Thymus (tissue), 11 donors: Measurements from ENCODE around the gene LIPM. TPM values are rescaled to one million over a fixed set of nuclear protein-coding genes. Genes with fewer than 3 reads are reported as not detected.

Source experiments
- DNase-seq, 9 donors: peaks; one replicate each; pipeline ENCODE4 v3.0.0-alpha.2; 2013; ENCODE audit warnings: low spot score in 9 of 9, low read depth in 6 of 9, missing footprints in 1 of 9
- H3K27ac ChIP-seq, 2 donors: one replicate each; pipeline ENCODE4 v1.5.1; 2013; ENCODE audit warnings: control low read depth in 1 of 2, low read depth in 1 of 2, low read length in 1 of 2, mild to moderate bottlenecking in 1 of 2, moderate library complexity in 1 of 2
- H3K27me3 ChIP-seq, 2 donors: one replicate each; pipeline ENCODE4 v1.5.1; 2013; ENCODE audit warnings: low read length in 1 of 2; ENCODE audit not compliant: control insufficient read depth in 2 of 2, insufficient read depth in 1 of 2
- H3K36me3 ChIP-seq, 2 donors: one replicate each; pipeline ENCODE4 v1.5.1; 2013; ENCODE audit warnings: low read length in 1 of 2, mild to moderate bottlenecking in 1 of 2, moderate library complexity in 1 of 2; ENCODE audit not compliant: control insufficient read depth in 2 of 2, insufficient read depth in 2 of 2
- H3K4me1 ChIP-seq, 2 donors: one replicate each; pipeline ENCODE4 v1.5.1; 2013; ENCODE audit warnings: low read length in 2 of 2; ENCODE audit not compliant: control insufficient read depth in 2 of 2, insufficient read depth in 2 of 2
- H3K4me3 ChIP-seq, 2 donors: one replicate each; pipeline ENCODE4 v1.5.1; 2013; ENCODE audit warnings: low read length in 2 of 2, control low read depth in 1 of 2, mild to moderate bottlenecking in 1 of 2
- H3K9me3 ChIP-seq, 2 donors: one replicate each; pipeline ENCODE4 v1.5.1; 2013; ENCODE audit warnings: low read length in 1 of 2, mild to moderate bottlenecking in 1 of 2; ENCODE audit not compliant: control insufficient read depth in 2 of 2, insufficient read depth in 1 of 2
- WGBS: extraction: QIAGEN DNeasy Blood & Tissue Kit; methylation state at CpG from one replicate; pipeline ENCODE4 v1.1.7; 2013; 5-methylcytosine and 5-hydroxymethylcytosine counted together
- polyA plus RNA-seq: library from polyadenylated mRNA; stranded (reverse); fragments of 200-250 nt; gene quantifications from one replicate; pipeline ENCODE4 v1.2.3, GENCODE V29; 2013
- total RNA-seq: library from RNA; stranded (reverse); fragments of 120-200 nt; gene quantifications from one replicate; pipeline ENCODE4 v1.2.4, GENCODE V29; 2013
- donor health status: healthy.

LIPM gene
- total and polyA plus RNA-seq, 2 donors, result 0.57 TPM; not detected in 1

- WGBS, result 92% methylated on average over 1 of the region's 1 CpG
- Histone ChIP-seq H3K27ac (no peak overlapping the region), H3K9me3 (no peaks in the 10 kb centered on the region), H3K27me3 (no peaks in the 10 kb centered on the region), H3K36me3 (no peaks in the 10 kb centered on the region), H3K4me3 (no peak overlapping the region), H3K4me1 (no peaks in the 10 kb centered on the region)
- DNase-seq, result no peak
Measured at GRCh38 chr10:88769384-88769783, 33.1 kb upstream of the LIPM start.

- 91% methylated on average over 2 of the region's 2 CpGs for WGBS
- H3K4me1 ChIP-seq, result no peaks in the 10 kb centered on the region
Measured at GRCh38 chr10:88781206-88781605, 21.3 kb upstream of the LIPM start.

GRCh38 chr10:88782222-88782621 is 20.3 kb upstream of the LIPM start:
- no peak for DNase-seq
- 81% methylated on average over 3 of the region's 3 CpGs for WGBS
- Histone ChIP-seq H3K27ac (no peak overlapping the region), H3K4me1 (no peaks in the 10 kb centered on the region), H3K27me3 (no peaks in the 10 kb centered on the region), H3K4me3 (no peak overlapping the region), H3K9me3 (no peaks in the 10 kb centered on the region), H3K36me3 (no peaks in the 10 kb centered on the region)

More at GRCh38 chr10:88781206-88781605, 21.3 kb upstream of the LIPM start:
- H3K27me3 ChIP-seq, result no peaks in the 10 kb centered on the region
- DNase-seq, result no peak
- no peaks in the 10 kb centered on the region for H3K36me3 ChIP-seq
- no peak overlapping the region for H3K27ac ChIP-seq
- H3K4me3 ChIP-seq, result no peak overlapping the region
- H3K9me3 ChIP-seq, result no peaks in the 10 kb centered on the region

- Histone ChIP-seq H3K9me3 (no peaks in the 10 kb centered on the region), H3K27ac (no peak overlapping the region), H3K4me3 (no peak overlapping the region), H3K36me3 (no peaks in the 10 kb centered on the region), H3K4me1 (no peaks in the 10 kb centered on the region), H3K27me3 (no peaks in the 10 kb centered on the region)
- no peak for DNase-seq
- WGBS, result 50% methylated on average over 3 of the region's 3 CpGs
Measured at GRCh38 chr10:88783724-88784123, 18.8 kb upstream of the LIPM start.

- DNase-seq, result no peak
- H3K4me1 ChIP-seq, result no peaks in the 10 kb centered on the region
- WGBS, result 98% methylated on average over 10 of the region's 10 CpGs
- H3K36me3 ChIP-seq, result no peaks in the 10 kb centered on the region
- no peak overlapping the region for H3K27ac ChIP-seq
- no peaks in the 10 kb centered on the region for H3K9me3 ChIP-seq
- no peaks in the 10 kb centered on the region for H3K27me3 ChIP-seq
- no peak overlapping the region for H3K4me3 ChIP-seq
Measured at GRCh38 chr10:88786032-88786770, 16.3 kb upstream of the LIPM start.

- Histone ChIP-seq H3K27ac (no peak overlapping the region), H3K36me3 (no peaks in the 10 kb centered on the region), H3K9me3 (no peaks in the 10 kb centered on the region), H3K4me1 (no peaks in the 10 kb centered on the region), H3K27me3 (no peaks in the 10 kb centered on the region), H3K4me3 (no peak overlapping the region)
- no peak for DNase-seq
- 96% methylated on average over 5 of the region's 5 CpGs for WGBS
Measured at GRCh38 chr10:88787463-88787862, 15.1 kb upstream of the LIPM start.

GRCh38 chr10:88788924-88789323 is 13.6 kb upstream of the LIPM start:
- peaks cover 0 to under 1% of the 10 kb centered on the region in 2 donors for H3K4me1 ChIP-seq
- H3K27ac ChIP-seq, result no peak overlapping the region
- no peaks in the 10 kb centered on the region for H3K27me3 ChIP-seq
- no peak for DNase-seq
- no peaks in the 10 kb centered on the region for H3K36me3 ChIP-seq
- H3K9me3 ChIP-seq, result no peaks in the 10 kb centered on the region
- H3K4me3 ChIP-seq, result no peak overlapping the region

- no peak overlapping the region for H3K4me3 ChIP-seq
- WGBS, result 65% methylated on average over 2 of the region's 2 CpGs
- no peak for DNase-seq
- peaks cover 0 to 3% of the 10 kb centered on the region in 2 donors for H3K4me1 ChIP-seq
- H3K9me3 ChIP-seq, result no peaks in the 10 kb centered on the region
- H3K27ac ChIP-seq, result no peak overlapping the region
- H3K27me3 ChIP-seq, result no peaks in the 10 kb centered on the region
- H3K36me3 ChIP-seq, result no peaks in the 10 kb centered on the region
Measured at GRCh38 chr10:88791924-88792323, 10.6 kb upstream of the LIPM start.

- H3K27ac ChIP-seq, result no peak overlapping the region
- no peaks in the 10 kb centered on the region for H3K9me3 ChIP-seq
- WGBS, result 96% methylated on average over 4 of the region's 4 CpGs
- DNase-seq, result no peak
- H3K27me3 ChIP-seq, result no peaks in the 10 kb centered on the region
- no peaks in the 10 kb centered on the region for H3K36me3 ChIP-seq
- H3K4me1 ChIP-seq, result peaks cover 0 to 3% of the 10 kb centered on the region in 2 donors
- no peak overlapping the region for H3K4me3 ChIP-seq
Measured at GRCh38 chr10:88792661-88793060, 9.9 kb upstream of the LIPM start.
